ENCODE data around the gene ZNF791. TPM values are rescaled to one million over a fixed set of nuclear protein-coding genes. Genes with fewer than 3 reads are reported as not detected.

Gene ZNF791
- total and polyA plus RNA-seq, 4 donors = 3.1 to 10.3 (median 7.0) TPM

DNA sequence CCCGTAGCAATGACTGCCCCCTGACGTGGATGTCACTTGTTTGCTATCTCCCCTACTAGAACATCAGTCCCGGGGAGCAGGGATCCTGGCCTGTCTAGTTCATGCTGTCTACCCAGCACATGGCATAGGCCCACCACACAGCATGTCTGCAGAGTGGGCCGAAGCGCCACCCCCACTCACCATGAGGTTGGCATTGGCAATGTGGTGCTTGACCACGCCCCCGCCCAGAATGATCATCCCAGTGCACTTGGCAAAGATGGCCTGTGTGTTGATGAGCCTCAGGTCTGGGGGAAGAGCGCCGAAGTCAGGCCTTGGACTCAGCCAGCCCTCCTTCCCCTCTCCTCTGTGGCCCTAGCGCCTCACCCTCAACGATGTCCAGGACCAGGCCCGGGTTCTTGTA lies 66.2 kb downstream of the ZNF791 start:
- 95% methylated on average over 12 of the region's 12 CpGs for WGBS
- H3K9ac ChIP-seq (ENCODE audit: low read depth in 1 of 2, low read length in 2 of 2) = no peak overlapping the region
- H3K36me3 ChIP-seq (ENCODE audit: control insufficient read depth in 4 of 4, insufficient read depth in 3 of 4, low read depth in 1 of 4, low read length in 3 of 4) = peaks cover 16 to 46% (median 28%) of the 10 kb centered on the region in 4 donors
- H3K9me3 ChIP-seq (ENCODE audit: control insufficient read depth in 4 of 4, low read length in 3 of 4) = no peaks in the 10 kb centered on the region
- H3K4me1 ChIP-seq (ENCODE audit: control insufficient read depth in 4 of 4, insufficient read depth in 4 of 4, low read length in 3 of 4) = peaks cover 2 to 27% (median 20%) of the 10 kb centered on the region in 4 donors
- no peak for DNase-seq (ENCODE audit: low spot score)
- no peak overlapping the region for H3K27ac ChIP-seq (ENCODE audit: low read depth in 1 of 2, low read length in 2 of 2)
- TF ChIP-seq, protein P1, sequence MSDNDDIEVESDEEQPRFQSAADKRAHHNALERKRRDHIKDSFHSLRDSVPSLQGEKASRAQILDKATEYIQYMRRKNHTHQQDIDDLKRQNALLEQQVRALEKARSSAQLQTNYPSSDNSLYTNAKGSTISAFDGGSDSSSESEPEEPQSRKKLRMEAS (IDR thresholded peaks at IDR 0.05) = no peak
- no peak for TF ChIP-seq TAF1 (conservative IDR thresholded peaks at IDR 0.05)
- no peak for TF ChIP-seq ATF3 (IDR thresholded peaks at IDR 0.05)
- no peak for TF ChIP-seq YY1 (IDR thresholded peaks at IDR 0.05)
- TF ChIP-seq JUND (IDR thresholded peaks at IDR 0.05) = no peak
- no peak for TF ChIP-seq RAD21 (IDR thresholded peaks at IDR 0.05)
- TF ChIP-seq EGR1 (IDR thresholded peaks at IDR 0.05; ENCODE audit: low read depth in 2 of 2) = no peak
- TF ChIP-seq NR2F2 (IDR thresholded peaks at IDR 0.05) = no peak
- no peak for TF ChIP-seq HNF4G (IDR thresholded peaks at IDR 0.05)
- TF ChIP-seq REST (IDR thresholded peaks at IDR 0.05) = no peak
- TF ChIP-seq SP1 (IDR thresholded peaks at IDR 0.05) = no peak
- no peak for TF ChIP-seq FOXA1 (IDR thresholded peaks at IDR 0.05)
- no peak for TF ChIP-seq ZBTB33 (IDR thresholded peaks at IDR 0.05)
- TF ChIP-seq, protein P2, sequence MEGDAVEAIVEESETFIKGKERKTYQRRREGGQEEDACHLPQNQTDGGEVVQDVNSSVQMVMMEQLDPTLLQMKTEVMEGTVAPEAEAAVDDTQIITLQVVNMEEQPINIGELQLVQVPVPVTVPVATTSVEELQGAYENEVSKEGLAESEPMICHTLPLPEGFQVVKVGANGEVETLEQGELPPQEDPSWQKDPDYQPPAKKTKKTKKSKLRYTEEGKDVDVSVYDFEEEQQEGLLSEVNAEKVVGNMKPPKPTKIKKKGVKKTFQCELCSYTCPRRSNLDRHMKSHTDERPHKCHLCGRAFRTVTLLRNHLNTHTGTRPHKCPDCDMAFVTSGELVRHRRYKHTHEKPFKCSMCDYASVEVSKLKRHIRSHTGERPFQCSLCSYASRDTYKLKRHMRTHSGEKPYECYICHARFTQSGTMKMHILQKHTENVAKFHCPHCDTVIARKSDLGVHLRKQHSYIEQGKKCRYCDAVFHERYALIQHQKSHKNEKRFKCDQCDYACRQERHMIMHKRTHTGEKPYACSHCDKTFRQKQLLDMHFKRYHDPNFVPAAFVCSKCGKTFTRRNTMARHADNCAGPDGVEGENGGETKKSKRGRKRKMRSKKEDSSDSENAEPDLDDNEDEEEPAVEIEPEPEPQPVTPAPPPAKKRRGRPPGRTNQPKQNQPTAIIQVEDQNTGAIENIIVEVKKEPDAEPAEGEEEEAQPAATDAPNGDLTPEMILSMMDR (IDR thresholded peaks at IDR 0.05; ENCODE audit: low read depth, low read length, missing input control) = no peak
- no peak for TF ChIP-seq HNF4A (conservative IDR thresholded peaks at IDR 0.05)
- no peak for TF ChIP-seq RXRA (IDR thresholded peaks at IDR 0.05)
- TF ChIP-seq GABPA (IDR thresholded peaks at IDR 0.05 in 1 of 2, conservative IDR thresholded peaks at IDR 0.05 in 1 of 2) = no peak
- TF ChIP-seq FOXA2 (IDR thresholded peaks at IDR 0.05) = no peak
- H3K27me3 ChIP-seq (ENCODE audit: control insufficient read depth in 4 of 4, insufficient read depth in 4 of 4, low read length in 3 of 4) = no peaks in the 10 kb centered on the region
- no peak overlapping the region for H3K4me3 ChIP-seq (ENCODE audit: low read depth in 1 of 3, low read length in 3 of 3)
